GM10248 (cell line): ENCODE measurements around the gene CDCA3.
A peak's percentile ranks its signal among the peaks of the same experiment; 100 is the strongest.
"Not testable (repeated sequence)": the region's sequence is repeated elsewhere in the genome, so short reads cannot be mapped to it uniquely, and the experiment has no call there.

Experiments
- CTCF ChIA-PET: fragments of 300-600 bp; sonication (Branson Sonifier 250); formaldehyde crosslinking; extraction: SDS; loops from one replicate; lab custom pipeline; 2021; ENCODE audit warnings: antibody characterized with exemption; lab: Yijun Ruan, JAX
- POLR2A ChIA-PET: fragments of 350-650 bp; sonication (Branson Sonifier 250); formaldehyde crosslinking; extraction: SDS; loops from one replicate; lab custom pipeline; 2020; ENCODE audit warnings: antibody characterized with exemption; lab: Yijun Ruan, JAX
- DNase-seq: peaks from one replicate; pipeline ENCODE4 v3.0.0; 2012; ENCODE audit errors: extremely low spot score
- TF ChIP-seq, protein P1 (sequence below): IDR thresholded peaks from 2 replicates; pipeline ENCODE4 v1.5.1; 2012; ENCODE audit warnings: mild to moderate bottlenecking, low read depth; ENCODE audit errors: extremely low read depth, missing control alignments, control extremely low read depth

Gene CDCA3

DNA sequence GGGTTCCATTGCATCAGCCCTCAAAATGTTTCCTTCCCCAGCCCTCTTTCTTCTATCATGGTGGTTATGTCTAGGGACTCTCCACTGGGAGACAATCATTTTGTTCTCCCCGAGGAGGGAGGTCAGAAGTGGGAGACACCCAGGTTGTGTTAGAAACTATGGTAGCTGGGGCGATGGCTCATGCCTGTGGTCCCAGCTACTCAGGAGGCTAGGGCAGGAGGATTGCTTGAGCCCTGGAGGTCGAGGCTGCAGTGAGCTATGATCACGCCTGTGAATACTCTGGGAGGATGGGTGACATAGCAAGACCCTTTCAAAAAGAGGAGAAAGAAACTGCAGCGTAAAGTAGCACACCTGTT is 40.5 kb upstream of the CDCA3 start:
- POLR2A ChIA-PET = interaction anchor here (0.8 to 1.8 kb wide), 12 partner anchors 11 to 421 kb away, joined by 3 to 21 read pairs (median 5); partner anchors contain the start of genes C12orf57, CDCA3, ENO2 and RNU7-1
- DNase-seq = no peak
- CTCF ChIA-PET = interaction anchor here (1.0 to 2.9 kb wide), 37 partner anchors 8 to 328 kb away, joined by 3 to 50 read pairs (median 4); partner anchors contain the start of genes C1RL, CDCA3, ENO2 and LRRC23
- TF ChIP-seq, protein P1, sequence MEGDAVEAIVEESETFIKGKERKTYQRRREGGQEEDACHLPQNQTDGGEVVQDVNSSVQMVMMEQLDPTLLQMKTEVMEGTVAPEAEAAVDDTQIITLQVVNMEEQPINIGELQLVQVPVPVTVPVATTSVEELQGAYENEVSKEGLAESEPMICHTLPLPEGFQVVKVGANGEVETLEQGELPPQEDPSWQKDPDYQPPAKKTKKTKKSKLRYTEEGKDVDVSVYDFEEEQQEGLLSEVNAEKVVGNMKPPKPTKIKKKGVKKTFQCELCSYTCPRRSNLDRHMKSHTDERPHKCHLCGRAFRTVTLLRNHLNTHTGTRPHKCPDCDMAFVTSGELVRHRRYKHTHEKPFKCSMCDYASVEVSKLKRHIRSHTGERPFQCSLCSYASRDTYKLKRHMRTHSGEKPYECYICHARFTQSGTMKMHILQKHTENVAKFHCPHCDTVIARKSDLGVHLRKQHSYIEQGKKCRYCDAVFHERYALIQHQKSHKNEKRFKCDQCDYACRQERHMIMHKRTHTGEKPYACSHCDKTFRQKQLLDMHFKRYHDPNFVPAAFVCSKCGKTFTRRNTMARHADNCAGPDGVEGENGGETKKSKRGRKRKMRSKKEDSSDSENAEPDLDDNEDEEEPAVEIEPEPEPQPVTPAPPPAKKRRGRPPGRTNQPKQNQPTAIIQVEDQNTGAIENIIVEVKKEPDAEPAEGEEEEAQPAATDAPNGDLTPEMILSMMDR = no peak

DNA sequence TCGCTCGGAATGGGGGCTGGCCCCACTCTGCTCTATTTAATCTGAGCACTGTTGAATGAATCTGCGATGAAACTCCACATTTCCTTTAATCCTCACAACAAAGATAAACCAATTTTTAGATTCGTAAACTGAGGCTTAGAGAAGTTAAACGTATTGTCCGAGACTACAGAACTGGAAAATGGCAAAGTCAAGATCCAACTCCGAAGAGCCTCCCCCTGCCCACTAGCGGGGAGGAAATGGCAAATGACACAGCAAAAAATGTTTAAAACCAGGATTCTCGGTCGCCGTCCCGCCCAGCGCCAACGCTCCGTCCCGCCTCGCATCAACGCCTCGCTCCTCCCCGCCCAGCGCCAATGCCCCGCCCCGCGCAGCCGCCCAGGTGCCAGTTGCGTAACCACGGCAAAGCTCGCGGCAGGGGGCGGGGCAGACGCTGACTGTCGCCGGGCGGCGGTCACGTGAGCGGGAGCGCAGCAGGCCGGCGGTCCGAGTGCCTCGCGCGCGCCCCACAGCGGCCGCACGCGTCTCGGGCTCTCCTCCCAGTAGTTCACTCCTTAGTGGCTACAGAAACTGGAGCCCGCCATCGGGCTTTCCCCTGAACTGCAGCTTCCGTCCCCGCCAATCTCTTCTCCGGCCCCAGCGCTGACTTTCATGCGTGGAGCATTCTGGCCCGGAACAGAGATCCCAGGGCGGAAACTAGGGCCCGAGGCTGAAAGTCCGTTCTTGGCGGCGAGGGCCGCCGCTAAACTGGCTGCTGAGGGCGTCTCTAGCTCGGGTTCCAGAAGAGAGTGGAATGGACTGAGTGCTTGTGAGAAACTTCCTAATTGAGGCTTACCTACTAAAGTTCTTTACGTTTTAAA is 39.9 kb upstream of the CDCA3 start:
- ChIA-PET POLR2A (interaction anchor here (0.6 to 1.8 kb wide), 13 partner anchors 11 to 420 kb away, joined by 3 to 21 read pairs (median 5); partner anchors contain the start of genes C12orf57, CDCA3, ENO2 and RNU7-1), CTCF (interaction anchor here (0.6 to 2.9 kb wide), 40 partner anchors 9 to 328 kb away, joined by 3 to 50 read pairs (median 4); partner anchors contain the start of genes C1RL, CDCA3, ENO2 and LRRC23)
- peak; percentile 98 for DNase-seq
- TF ChIP-seq, protein P1 = peak; percentile 85

DNA sequence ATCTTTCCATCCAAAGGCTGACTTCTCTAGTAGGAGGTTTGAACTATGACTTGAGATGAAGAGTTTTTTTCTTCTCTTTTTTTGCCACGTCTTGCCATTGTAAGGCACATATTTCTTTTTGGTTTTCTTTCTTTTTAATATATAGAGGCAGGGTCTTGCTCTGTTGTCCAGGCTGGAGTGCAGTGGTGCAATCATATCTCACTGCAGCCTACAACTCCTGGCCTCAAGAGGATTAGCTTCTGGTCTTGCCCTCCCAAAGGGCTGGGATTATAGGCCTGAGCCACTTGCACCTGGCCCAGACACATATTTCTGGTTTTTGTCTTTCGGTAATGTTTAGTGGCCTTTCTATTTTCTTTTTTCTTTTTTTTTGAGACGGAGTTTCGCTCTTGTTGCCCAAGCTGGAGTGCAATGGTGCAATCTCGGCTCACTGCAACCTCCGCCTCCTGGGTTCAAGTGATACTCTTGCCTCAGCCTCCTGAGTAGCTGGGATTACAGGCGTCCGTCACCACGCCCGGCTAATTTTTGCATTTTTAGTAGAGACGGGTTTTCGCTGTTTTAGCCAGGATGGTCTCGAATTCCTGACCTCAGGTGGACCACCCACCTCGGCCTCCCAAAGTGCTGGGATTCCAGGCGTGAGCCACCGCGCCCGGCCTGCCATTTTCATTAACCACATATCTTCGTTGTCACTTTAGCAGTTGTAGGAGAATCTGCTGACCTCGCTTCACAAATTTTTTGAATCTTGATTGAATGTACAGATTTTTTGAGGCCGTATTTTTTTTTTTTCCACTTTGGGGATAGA is 38.9 kb upstream of the CDCA3 start:
- DNase-seq, POLR2A ChIA-PET: not testable (repeated sequence)
- CTCF ChIA-PET = interaction anchor here (1.1 to 1.4 kb wide), 2 partner anchors 17 to 20 kb away, joined by 3 to 6 read pairs; partner anchors contain the start of gene SPSB2

DNA sequence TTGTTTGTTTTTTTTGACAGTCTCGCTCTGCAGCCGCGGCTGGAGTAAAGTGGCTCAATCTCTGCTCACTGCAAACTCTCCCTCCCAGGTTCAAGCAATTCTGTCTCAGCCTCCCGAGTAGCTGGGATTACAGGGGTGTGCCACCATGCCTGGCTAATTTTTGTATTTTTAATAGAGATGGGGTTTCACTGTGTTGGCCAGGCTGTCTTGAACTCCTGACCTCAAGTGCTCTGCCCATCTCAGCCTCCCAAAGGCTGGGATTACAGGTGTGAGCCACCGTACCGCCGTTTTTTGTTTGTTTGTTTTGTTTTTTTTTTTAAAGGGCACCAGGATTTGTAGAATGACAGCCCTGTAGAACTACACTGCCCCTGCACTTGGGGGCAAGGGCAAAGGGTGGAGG is 37.7 kb upstream of the CDCA3 start:
- POLR2A ChIA-PET, DNase-seq: not testable (repeated sequence)
- CTCF ChIA-PET = interaction anchor here (1.4 kb wide), 1 partner anchor 16 kb away, joined by 6 read pairs; the partner anchor contains the start of gene SPSB2

DNA sequence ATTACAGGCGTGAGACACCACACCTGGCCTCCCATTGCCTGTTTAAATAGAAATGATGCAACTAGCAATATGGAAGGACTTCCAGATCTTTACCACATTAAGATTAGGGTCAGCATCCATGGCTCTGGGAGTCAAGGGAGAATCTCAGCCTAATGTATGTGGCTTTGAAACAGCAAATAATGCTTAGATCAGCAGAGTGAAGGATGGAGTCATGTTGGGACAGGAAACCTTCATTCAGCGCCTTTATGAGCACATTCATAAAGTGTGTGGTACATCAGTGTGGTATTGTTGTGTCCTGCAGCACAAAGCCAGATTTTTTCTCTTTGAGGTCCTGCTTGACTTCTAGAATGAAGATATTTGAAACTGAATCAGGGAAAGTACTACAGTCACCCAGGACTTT is 37.3 kb upstream of the CDCA3 start:
- ChIA-PET POLR2A (interaction anchor here (1.1 to 1.3 kb wide), 2 partner anchors 16 to 21 kb away, joined by 3 read pairs; partner anchors contain the start of genes SPSB2 and TPI1), CTCF (interaction anchor here (1.4 kb wide), 1 partner anchor 15 kb away, joined by 4 read pairs; the partner anchor contains the start of gene SPSB2)
- DNase-seq = no peak
- TF ChIP-seq, protein P1 = no peak

DNA sequence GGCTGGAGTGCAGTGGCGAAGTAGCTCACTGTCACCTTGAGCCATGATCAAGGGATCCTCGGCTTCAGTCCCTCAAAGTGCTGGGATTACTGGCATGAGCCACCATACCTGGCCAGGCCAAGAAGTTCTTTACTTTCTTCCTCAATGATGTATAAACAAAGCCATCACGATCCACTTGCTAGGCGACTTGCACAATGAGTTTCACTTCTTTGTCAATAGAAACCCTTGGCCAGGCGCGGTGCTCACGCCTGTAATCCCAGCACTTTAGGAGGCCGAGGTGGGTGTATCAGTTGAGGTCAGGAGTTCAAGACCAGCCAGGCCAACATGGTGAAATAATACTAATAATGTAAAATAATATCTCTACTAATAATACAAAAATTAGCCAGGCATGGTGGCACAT is 36.4 kb upstream of the CDCA3 start:
- DNase-seq = no peak
- ChIA-PET CTCF (interaction anchor here (1.4 kb wide), 1 partner anchor 14 kb away, joined by 4 read pairs; the partner anchor contains the start of gene SPSB2), POLR2A (interaction anchor here (0.6 to 1.3 kb wide), 4 partner anchors 15 to 507 kb away, joined by 3 to 6 read pairs (median 4); partner anchors contain the start of genes SPSB2 and TPI1)
- TF ChIP-seq, protein P1 = no peak

DNA sequence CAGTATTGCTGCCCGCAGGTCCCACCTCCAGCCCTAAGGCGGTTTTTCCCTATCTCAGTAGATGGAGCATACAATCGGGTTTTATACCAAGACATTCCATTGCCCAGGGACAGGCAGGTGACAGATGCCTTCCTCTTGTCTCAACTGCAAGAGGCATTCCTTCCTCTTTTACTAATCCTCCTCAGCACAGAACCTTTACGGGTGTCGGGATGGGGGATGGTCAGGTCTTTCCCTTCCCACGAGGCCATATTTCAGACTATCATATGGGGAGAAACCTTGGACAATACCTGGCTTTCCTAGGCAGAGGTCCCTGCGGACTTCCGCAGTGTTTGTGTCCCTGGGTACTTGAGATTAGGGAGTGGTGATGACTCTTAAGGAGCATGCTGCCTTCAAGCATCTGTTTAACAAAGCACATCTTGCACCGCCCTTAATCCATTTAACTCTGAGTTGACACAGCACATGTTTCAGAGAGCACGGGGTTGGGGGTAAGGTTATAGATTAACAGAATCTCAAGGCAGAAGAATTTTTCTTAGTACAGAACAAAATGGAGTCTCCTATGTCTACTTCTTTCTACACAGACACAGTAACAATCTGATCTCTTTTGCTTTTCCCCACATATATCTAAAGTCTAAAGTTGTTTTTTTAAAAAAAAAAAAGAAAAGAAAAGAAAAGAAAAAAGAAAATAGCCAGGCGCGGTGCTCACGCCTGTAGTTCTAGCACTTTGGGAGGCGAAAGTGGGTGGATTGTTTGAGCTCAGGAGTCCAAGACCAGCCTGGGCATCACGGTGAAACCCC is 35.3 kb upstream of the CDCA3 start:
- POLR2A ChIA-PET = interaction anchor here (0.5 to 0.6 kb wide), 2 partner anchors 306 to 352 kb away, joined by 3 to 6 read pairs; no protein-coding TSS in a partner anchor
- CTCF ChIA-PET = interaction anchor here (1.4 to 2.2 kb wide), 2 partner anchors 11 to 13 kb away, joined by 4 read pairs; partner anchors contain the start of gene SPSB2
- not testable (repeated sequence) for DNase-seq
